HepG2 (cell line): ENCODE results near the gene COL25A1. TPM values are rescaled to one million over a fixed set of nuclear protein-coding genes. Genes with fewer than 3 reads are reported as not detected.

Experiments used
- ATAC-seq: fragments of 200-7000 bp; cut with Tn5 transposase; 3 replicates; pipeline ENCODE4 v1.9.1; 2020; ENCODE audit warnings: mild to moderate bottlenecking, moderate library complexity
- BruUV-seq: library from RNA; stranded (reverse); fragments of 400-500 nt; replicated peaks from 2 replicates; lab custom pipeline; 2021; lab: Mats Ljungman, UMichigan
- CTCF ChIA-PET: fragments of 300-600 bp; formaldehyde crosslinking; extraction: SDS; loops from one replicate; lab custom pipeline; 2021; ENCODE audit warnings: low total read pairs, inconsistent platforms, low intra/inter-chr PET ratio; lab: Yijun Ruan, JAX
- POLR2A ChIA-PET: fragments of 350-600 bp; sonication (Branson Sonifier 250); formaldehyde crosslinking; loops from one replicate; lab custom pipeline; 2020; ENCODE audit warnings: antibody characterized with exemption, inconsistent platforms; lab: Yijun Ruan, JAX
- DNase-seq: peaks from one replicate; pipeline ENCODE4 v3.0.0-alpha.2; 2015; ENCODE audit warnings: low spot score
- FAIRE-seq: peaks from 3 replicates; lab custom pipeline; 2011; peaks lifted over from hg19 to GRCh38; lab: Jason Lieb, UNC
- H2AFZ ChIP-seq: one replicate; pipeline ENCODE4 v1.6.1; 2011; ENCODE audit warnings: low read length, inconsistent platforms
- H3K27ac ChIP-seq: fragments of 300-600 bp; 3 replicates; pipeline ENCODE4 v1.8.0; 2011; ENCODE audit warnings: mixed run types, mild to moderate bottlenecking, mixed read lengths, low read length, inconsistent platforms; ENCODE audit not compliant: insufficient read depth; ENCODE audit errors: extremely low read length
- H3K27me3 ChIP-seq, 2 experiments: fragments of 200-600 bp in 1 of 2; 2 replicates in 1 of 2; 3 replicates in 1 of 2; pipeline versions ENCODE4 v1.6.0 to v1.8.0; 2011; ENCODE audit warnings: low read length in 2 of 2, mild to moderate bottlenecking in 2 of 2, moderate library complexity in 2 of 2, inconsistent platforms in 1 of 2; ENCODE audit not compliant: insufficient read depth in 2 of 2, control insufficient read depth in 1 of 2
- H3K36me3 ChIP-seq, 2 experiments: fragments of 200-600 bp in 1 of 2; replicated peaks in 1 of 2; 2 replicates in 1 of 2; 3 replicates in 1 of 2; pipeline versions ENCODE4 v1.5.1 to v1.8.0; 2011; ENCODE audit warnings: low read length in 2 of 2, inconsistent platforms in 1 of 2; ENCODE audit not compliant: insufficient read depth in 2 of 2, control insufficient read depth in 1 of 2
- H3K4me1 ChIP-seq: 2 replicates; pipeline ENCODE4 v1.5.1; 2012; ENCODE audit warnings: low read length, inconsistent platforms; ENCODE audit not compliant: insufficient read depth
- H3K4me2 ChIP-seq: 2 replicates; pipeline ENCODE4 v1.6.0; 2011; ENCODE audit warnings: low read depth, low read length, inconsistent platforms
- H3K4me3 ChIP-seq, 3 experiments: fragments of 200-600 bp in 1 of 3; sonication (generic), shearing (Covaris generic) in 1 of 3; replicated peaks in 1 of 3; 2 replicates each; pipeline ENCODE4 v1.5.1; 2011 to 2016; ENCODE audit warnings: low read length in 3 of 3, inconsistent platforms in 2 of 3, low read depth in 2 of 3, mild to moderate bottlenecking in 2 of 3, control low read depth in 1 of 3, mixed read lengths in 1 of 3; ENCODE audit not compliant: insufficient read depth in 1 of 3
- H3K79me2 ChIP-seq: one replicate; pipeline ENCODE4 v1.6.1; 2011; ENCODE audit warnings: low read length, inconsistent platforms; ENCODE audit not compliant: insufficient read depth
- H3K9ac ChIP-seq: 2 replicates; pipeline ENCODE4 v1.6.0; 2011; ENCODE audit warnings: mild to moderate bottlenecking, low read depth, low read length, inconsistent platforms; ENCODE audit not compliant: insufficient read depth
- H3K9me3 ChIP-seq: 2 replicates; pipeline ENCODE4 v1.5.1; 2012; ENCODE audit warnings: mild to moderate bottlenecking, low read length
- H4K20me1 ChIP-seq: 2 replicates; pipeline ENCODE4 v1.6.0; 2011; ENCODE audit warnings: inconsistent platforms, mild to moderate bottlenecking, low read length, moderate library complexity; ENCODE audit not compliant: insufficient read depth
- CBFB ChIP-seq: sonication (generic); formaldehyde crosslinking; IDR thresholded peaks from 2 replicates; pipeline ENCODE4 v1.4.0; 2020; ENCODE audit warnings: missing genetic modification reagents
- CBX1 ChIP-seq: IDR thresholded peaks from one replicate; pipeline ENCODE4 v1.6.1; 2016; ENCODE audit warnings: antibody characterized with exemption, low read depth
- IKZF4 ChIP-seq: sonication (generic); formaldehyde crosslinking; IDR thresholded peaks from 2 replicates; pipeline ENCODE4 v1.5.1; 2020; ENCODE audit warnings: borderline replicate concordance, mild to moderate bottlenecking, low read depth, missing genetic modification reagents; ENCODE audit errors: not compliant biosample characterization
- MXD4 ChIP-seq: IDR thresholded peaks from 2 replicates; pipeline ENCODE4 v1.6.1; 2016; ENCODE audit warnings: mild to moderate bottlenecking, missing biosample characterization, missing genetic modification reagents
- NFYB ChIP-seq: sonication (generic); formaldehyde crosslinking; IDR thresholded peaks from 2 replicates; pipeline ENCODE4 v1.4.0; 2020; ENCODE audit warnings: missing genetic modification reagents
- NR1H2 ChIP-seq: sonication (generic); formaldehyde crosslinking; IDR thresholded peaks from 2 replicates; pipeline ENCODE4 v1.8.1; 2022; ENCODE audit warnings: low read depth, missing genetic modification reagents, borderline replicate concordance
- POLR2A ChIP-seq, 2 experiments: IDR thresholded peaks; 2 replicates each; pipeline ENCODE4 v1.6.1; 2011; ENCODE audit warnings: low read depth in 2 of 2, low read length in 2 of 2, mild to moderate bottlenecking in 1 of 2, moderate library complexity in 1 of 2; ENCODE audit not compliant: insufficient read depth in 1 of 2
- ZFP1 ChIP-seq: IDR thresholded peaks from 2 replicates; pipeline ENCODE4 v1.6.1; 2016
- ZNF354B ChIP-seq: sonication (generic); formaldehyde crosslinking; IDR thresholded peaks from 2 replicates; pipeline ENCODE4 v1.8.0; 2022; ENCODE audit warnings: mild to moderate bottlenecking, missing genetic modification reagents
- ZNF737 ChIP-seq: sonication (generic); formaldehyde crosslinking; IDR thresholded peaks from 2 replicates; pipeline ENCODE4 v1.5.0; 2020; ENCODE audit warnings: missing genetic modification reagents, mild to moderate bottlenecking, borderline replicate concordance
- ZSCAN20 ChIP-seq: sonication (generic); formaldehyde crosslinking; IDR thresholded peaks from 2 replicates; pipeline ENCODE4 v1.4.0; 2020; ENCODE audit warnings: missing genetic modification reagents, mild to moderate bottlenecking, borderline replicate concordance
- ZSCAN25 ChIP-seq: sonication (generic); formaldehyde crosslinking; IDR thresholded peaks from 2 replicates; pipeline ENCODE4 v1.8.0; 2022; ENCODE audit warnings: mild to moderate bottlenecking, missing genetic modification reagents
- WGBS: methylation state at CpG from one replicate; pipeline ENCODE4 v1.1.6; 2017; ENCODE audit warnings: low lambda C conversion rate; 5-methylcytosine and 5-hydroxymethylcytosine counted together
- in situ Hi-C: cut with HindIII; loops from 2 replicates; pipeline ENCODE4 v1.10.0; 2017; ENCODE audit warnings: low pct_unique_long_range_greater_than_20kb; ENCODE audit not compliant: extremely low pct_ligation_motif_present
- intact Hi-C: fragments of 100-400 bp; cut with micrococcal nuclease; formaldehyde crosslinking; loops from one replicate; pipeline ENCODE4 v1.10.0; 2022; ENCODE audit not compliant: unreplicated experiment
- polyA plus RNA-seq, 8 experiments: library from polyadenylated mRNA; depleted of rRNA in 3 of 8; stranded (reverse) in 7 of 8; unstranded in 1 of 8; fragments of >200 nt; fragmentation: Illumina TruSeq in 4 of 8; extraction: Trizol in 4 of 8; gene quantifications; 2 replicates each; pipeline versions ENCODE4 v1.2.1 to v1.2.3, GENCODE V29; 2011 to 2016; ENCODE audit warnings: low read depth in 4 of 8, missing spikeins in 1 of 8, mixed read lengths in 1 of 8; ENCODE audit not compliant: insufficient read depth in 1 of 8
- total RNA-seq, 5 experiments: library from RNA; depleted of rRNA; stranded (reverse); fragments of >200 nt; fragmentation: Illumina TruSeq; extraction: Trizol; gene quantifications; 2 replicates each; pipeline ENCODE4 v1.2.3, GENCODE V29; 2016; ENCODE audit warnings: low read depth in 1 of 5
- TF ChIP-seq, protein P1 (sequence below): sonication (generic); formaldehyde crosslinking; IDR thresholded peaks from 2 replicates; pipeline ENCODE4 v1.4.0; 2020; ENCODE audit warnings: missing genetic modification reagents
- TF ChIP-seq, protein P2 (sequence below): sonication (generic); formaldehyde crosslinking; IDR thresholded peaks from 2 replicates; pipeline ENCODE4 v1.5.0; 2020; ENCODE audit warnings: mild to moderate bottlenecking, missing genetic modification reagents, moderate library complexity
- TF ChIP-seq, protein P3 (sequence below): sonication (generic); formaldehyde crosslinking; IDR thresholded peaks from 2 replicates; pipeline ENCODE4 v1.4.0; 2020; ENCODE audit warnings: missing genetic modification reagents
- TF ChIP-seq, protein P4 (sequence below): sonication (generic); formaldehyde crosslinking; IDR thresholded peaks from 2 replicates; pipeline ENCODE4 v1.8.0; 2022; ENCODE audit warnings: low read depth, missing genetic modification reagents

COL25A1 gene
- total and polyA plus RNA-seq, 2 of the 13 experiments (the other 11 are each of a cell fraction or from before 2014, with no cell fraction given), result not detected

DNA sequence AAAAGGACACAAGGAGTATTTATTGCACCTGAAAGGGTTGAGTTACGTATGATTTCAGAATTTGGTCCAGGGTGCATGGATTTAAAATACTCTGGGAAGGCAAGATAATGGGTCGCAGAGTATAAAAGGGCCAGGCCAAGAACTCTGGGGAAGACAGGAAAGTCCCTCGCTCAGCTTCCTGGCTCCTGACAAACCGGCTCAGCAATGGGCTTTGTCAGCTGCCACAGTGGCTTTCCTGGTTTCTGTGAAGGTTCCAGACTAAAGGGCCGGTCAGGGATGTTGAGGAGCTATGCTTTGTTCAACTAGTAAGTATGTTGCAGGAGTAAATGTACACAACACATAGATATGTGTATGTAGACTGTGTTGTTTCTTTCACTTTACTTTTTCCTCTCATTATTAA lies 385.2 kb downstream of the COL25A1 start:
- ATAC-seq (no peak), FAIRE-seq (no peak), DNase-seq (no peak)
- H3K4me1 ChIP-seq, result no peaks in the 10 kb centered on the region
- no peaks in the 10 kb centered on the region for H3K79me2 ChIP-seq
- H3K36me3 ChIP-seq, result no peaks in the 10 kb centered on the region
- no peaks in the 10 kb centered on the region for H3K9me3 ChIP-seq
- H4K20me1 ChIP-seq, result no peaks in the 10 kb centered on the region
- no peak overlapping the region for H3K9ac ChIP-seq
- H3K4me3 ChIP-seq, result no peak overlapping the region
- no peak overlapping the region for H3K4me2 ChIP-seq
- ChIA-PET CTCF (no interaction called here), POLR2A (no interaction called here)
- H2AFZ ChIP-seq, result no peak overlapping the region
- H3K27me3 ChIP-seq, result no peaks in the 10 kb centered on the region
- no peak overlapping the region for H3K27ac ChIP-seq
- in situ Hi-C loops (no loop called here), intact Hi-C loops (no loop called here)
- WGBS, result 0% methylated on average over 5 of the region's 5 CpGs
- BruUV-seq, result no TSS peak
- TF ChIP-seq ZSCAN20 (CRISPR knock-in tag), result no peak
- no peak for TF ChIP-seq ZNF354B (CRISPR knock-in tag)
- TF ChIP-seq CBX1, result no peak
- TF ChIP-seq ZSCAN25 (CRISPR knock-in tag), result no peak
- TF ChIP-seq, protein P1, sequence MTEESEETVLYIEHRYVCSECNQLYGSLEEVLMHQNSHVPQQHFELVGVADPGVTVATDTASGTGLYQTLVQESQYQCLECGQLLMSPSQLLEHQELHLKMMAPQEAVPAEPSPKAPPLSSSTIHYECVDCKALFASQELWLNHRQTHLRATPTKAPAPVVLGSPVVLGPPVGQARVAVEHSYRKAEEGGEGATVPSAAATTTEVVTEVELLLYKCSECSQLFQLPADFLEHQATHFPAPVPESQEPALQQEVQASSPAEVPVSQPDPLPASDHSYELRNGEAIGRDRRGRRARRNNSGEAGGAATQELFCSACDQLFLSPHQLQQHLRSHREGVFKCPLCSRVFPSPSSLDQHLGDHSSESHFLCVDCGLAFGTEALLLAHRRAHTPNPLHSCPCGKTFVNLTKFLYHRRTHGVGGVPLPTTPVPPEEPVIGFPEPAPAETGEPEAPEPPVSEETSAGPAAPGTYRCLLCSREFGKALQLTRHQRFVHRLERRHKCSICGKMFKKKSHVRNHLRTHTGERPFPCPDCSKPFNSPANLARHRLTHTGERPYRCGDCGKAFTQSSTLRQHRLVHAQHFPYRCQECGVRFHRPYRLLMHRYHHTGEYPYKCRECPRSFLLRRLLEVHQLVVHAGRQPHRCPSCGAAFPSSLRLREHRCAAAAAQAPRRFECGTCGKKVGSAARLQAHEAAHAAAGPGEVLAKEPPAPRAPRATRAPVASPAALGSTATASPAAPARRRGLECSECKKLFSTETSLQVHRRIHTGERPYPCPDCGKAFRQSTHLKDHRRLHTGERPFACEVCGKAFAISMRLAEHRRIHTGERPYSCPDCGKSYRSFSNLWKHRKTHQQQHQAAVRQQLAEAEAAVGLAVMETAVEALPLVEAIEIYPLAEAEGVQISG (CRISPR knock-in tag), result no peak
- TF ChIP-seq CBFB (CRISPR knock-in tag), result no peak
- TF ChIP-seq NFYB (CRISPR knock-in tag), result no peak
- TF ChIP-seq, protein P2, sequence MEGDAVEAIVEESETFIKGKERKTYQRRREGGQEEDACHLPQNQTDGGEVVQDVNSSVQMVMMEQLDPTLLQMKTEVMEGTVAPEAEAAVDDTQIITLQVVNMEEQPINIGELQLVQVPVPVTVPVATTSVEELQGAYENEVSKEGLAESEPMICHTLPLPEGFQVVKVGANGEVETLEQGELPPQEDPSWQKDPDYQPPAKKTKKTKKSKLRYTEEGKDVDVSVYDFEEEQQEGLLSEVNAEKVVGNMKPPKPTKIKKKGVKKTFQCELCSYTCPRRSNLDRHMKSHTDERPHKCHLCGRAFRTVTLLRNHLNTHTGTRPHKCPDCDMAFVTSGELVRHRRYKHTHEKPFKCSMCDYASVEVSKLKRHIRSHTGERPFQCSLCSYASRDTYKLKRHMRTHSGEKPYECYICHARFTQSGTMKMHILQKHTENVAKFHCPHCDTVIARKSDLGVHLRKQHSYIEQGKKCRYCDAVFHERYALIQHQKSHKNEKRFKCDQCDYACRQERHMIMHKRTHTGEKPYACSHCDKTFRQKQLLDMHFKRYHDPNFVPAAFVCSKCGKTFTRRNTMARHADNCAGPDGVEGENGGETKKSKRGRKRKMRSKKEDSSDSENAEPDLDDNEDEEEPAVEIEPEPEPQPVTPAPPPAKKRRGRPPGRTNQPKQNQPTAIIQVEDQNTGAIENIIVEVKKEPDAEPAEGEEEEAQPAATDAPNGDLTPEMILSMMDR (CRISPR knock-in tag), result no peak
- no peak for TF ChIP-seq NR1H2 (CRISPR knock-in tag)
- no peak for TF ChIP-seq ZNF737 (CRISPR knock-in tag)
- no peak for TF ChIP-seq IKZF4 (CRISPR knock-in tag)
- TF ChIP-seq ZFP1, result no peak
- TF ChIP-seq MXD4 (CRISPR knock-in tag), result no peak
- TF ChIP-seq, protein P3, sequence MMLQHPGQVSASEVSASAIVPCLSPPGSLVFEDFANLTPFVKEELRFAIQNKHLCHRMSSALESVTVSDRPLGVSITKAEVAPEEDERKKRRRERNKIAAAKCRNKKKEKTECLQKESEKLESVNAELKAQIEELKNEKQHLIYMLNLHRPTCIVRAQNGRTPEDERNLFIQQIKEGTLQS (CRISPR knock-in tag), result no peak
- no peak for TF ChIP-seq POLR2A (IDR thresholded peaks at IDR 0.05; ENCODE audit: insufficient read depth in 1 of 2, low read depth in 2 of 2, low read length in 2 of 2)
- TF ChIP-seq, protein P4, sequence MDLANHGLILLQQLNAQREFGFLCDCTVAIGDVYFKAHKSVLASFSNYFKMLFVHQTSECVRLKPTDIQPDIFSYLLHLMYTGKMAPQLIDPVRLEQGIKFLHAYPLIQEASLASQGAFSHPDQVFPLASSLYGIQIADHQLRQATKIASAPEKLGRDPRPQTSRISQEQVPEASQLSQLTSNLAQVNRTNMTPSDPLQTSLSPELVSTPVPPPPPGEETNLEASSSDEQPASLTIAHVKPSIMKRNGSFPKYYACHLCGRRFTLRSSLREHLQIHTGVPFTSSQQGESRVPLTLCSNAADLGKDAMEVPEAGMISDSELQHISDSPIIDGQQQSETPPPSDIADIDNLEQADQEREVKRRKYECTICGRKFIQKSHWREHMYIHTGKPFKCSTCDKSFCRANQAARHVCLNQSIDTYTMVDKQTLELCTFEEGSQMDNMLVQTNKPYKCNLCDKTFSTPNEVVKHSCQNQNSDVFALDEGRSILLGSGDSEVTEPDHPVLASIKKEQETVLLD (CRISPR knock-in tag), result no peak
